ENCODE results near the gene TMEM47.

- TF ChIP-seq SUZ12 (IDR thresholded peaks at IDR 0.05; ENCODE audit: extremely low read depth, insufficient read depth, insufficient read length) (no peak), YY1 (IDR thresholded peaks at IDR 0.05; ENCODE audit: insufficient read depth, insufficient read length) (no peak)
Measured at GRCh38 chrX:34631479-34632220, 25.4 kb downstream of the TMEM47 start.
